HG03460 (cell line): Measurements from ENCODE around the gene CENPW.

Experiments used
- ATAC-seq: cut with Tn5 transposase; IDR thresholded peaks from one replicate; pipeline ENCODE4 v1.9.1; 2021; ENCODE audit not compliant: unreplicated experiment

Gene CENPW

GRCh38 chr6:126339796-126340609 is at the start of gene CENPW:
Gene CENPW, plus strand, starts transcription at chr6:126340115. Its CDS starts 159 bp downstream, at chr6:126340274.
- peak; percentile 95 for ATAC-seq

- no peak for ATAC-seq
These were observed 45.9 kb upstream of the CENPW start for GRCh38 chr6:126293891-126294524.

DNA sequence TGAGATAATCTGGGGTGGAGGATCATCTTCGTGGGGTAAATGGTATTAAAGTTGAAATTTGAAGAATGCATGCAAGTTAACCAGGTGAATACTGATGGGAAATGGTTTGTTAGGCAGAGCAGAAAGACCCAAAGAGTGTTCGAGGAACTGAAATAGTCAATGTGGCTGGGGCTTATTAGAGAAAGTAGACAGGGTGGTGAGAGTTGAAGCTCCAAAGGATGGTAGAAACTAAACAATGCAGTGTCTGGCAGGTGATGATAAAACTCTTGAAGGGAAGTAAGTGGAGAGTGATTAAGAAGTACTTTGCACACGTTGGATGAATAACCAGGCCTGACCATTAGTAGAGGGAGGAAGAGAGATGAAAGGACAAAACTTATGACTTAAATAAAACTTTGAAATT is 39.8 kb upstream of the CENPW start:
- no peak for ATAC-seq

DNA sequence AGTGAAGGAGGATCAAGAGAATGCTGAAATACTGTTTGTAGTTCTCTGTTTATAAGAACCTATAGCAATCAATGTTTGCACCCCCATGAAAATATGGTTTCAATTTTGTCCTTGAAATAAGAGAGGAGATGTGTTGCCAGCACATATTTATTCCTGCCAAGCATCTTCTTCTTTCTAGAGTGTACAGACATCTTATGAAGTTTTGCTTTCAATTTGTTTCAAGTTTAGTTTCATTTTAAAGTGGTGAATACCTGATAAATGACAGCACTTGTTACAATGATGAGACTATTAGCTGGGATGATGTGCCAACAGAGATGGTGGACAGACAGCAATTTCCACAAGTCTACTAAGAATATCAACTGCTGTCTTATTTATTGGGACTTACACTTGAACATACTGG is 39.2 kb upstream of the CENPW start:
- peak; percentile 89 for ATAC-seq

GRCh38 chr6:126302191-126302590 is 37.7 kb upstream of the CENPW start:
- no peak for ATAC-seq

- no peak for ATAC-seq
These were observed 32.1 kb upstream of the CENPW start for GRCh38 chr6:126307849-126308248.

- ATAC-seq, result no peak
These were observed 31.6 kb upstream of the CENPW start for GRCh38 chr6:126308362-126308761.

- peak; percentile 87 for ATAC-seq
These were observed 27.8 kb upstream of the CENPW start for GRCh38 chr6:126312013-126312665.

DNA sequence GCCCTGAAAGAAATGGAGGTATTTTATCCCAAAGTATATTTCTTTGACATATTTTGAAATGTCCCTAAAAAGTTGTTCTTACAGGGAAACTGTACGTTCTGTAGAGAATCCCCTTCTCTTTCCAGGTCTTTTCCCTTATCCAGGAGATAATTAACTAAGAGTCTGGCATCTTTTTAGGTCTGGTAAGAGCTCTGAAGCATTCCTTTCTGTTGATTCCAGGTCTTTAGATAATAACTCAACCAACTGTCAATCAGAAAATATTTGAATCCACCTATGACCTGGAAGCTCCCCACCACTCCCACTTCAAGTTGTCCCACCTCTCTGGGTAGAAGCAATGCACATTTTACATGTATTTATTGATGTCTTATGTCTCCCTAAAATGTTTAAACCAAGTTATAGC is 26.0 kb upstream of the CENPW start:
- ATAC-seq, result no peak

DNA sequence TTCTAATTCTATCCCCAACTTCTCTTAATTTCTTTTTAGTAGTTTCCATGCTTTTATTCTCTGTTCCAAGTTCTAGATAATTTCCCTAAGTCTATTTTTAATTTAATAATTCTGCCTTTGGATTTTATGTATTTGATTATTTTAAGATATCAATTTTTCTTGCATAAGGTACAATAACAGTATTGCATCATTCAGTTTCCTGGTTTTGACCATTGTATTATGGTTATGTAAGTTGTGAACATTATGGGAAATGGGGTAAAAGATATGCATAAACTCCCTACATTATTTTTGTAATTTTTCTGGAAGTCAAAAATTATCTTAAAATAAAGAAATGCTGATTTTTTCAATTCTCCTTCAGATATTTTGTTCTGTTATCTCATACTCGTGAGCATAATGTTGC is 21.1 kb upstream of the CENPW start:
- no peak for ATAC-seq

- ATAC-seq, result no peak
These were observed 6.2 kb upstream of the CENPW start for GRCh38 chr6:126333729-126334128.

- ATAC-seq, result no peak
These were observed 4.7 kb upstream of the CENPW start for GRCh38 chr6:126335210-126335609.

- ATAC-seq, result no peak
These were observed 2.6 kb upstream of the CENPW start for GRCh38 chr6:126337323-126337722.

- no peak for ATAC-seq
These were observed 1.2 kb downstream of the CENPW start for GRCh38 chr6:126341126-126341525.

GRCh38 chr6:126344181-126344580 is 4.3 kb downstream of the CENPW start:
- ATAC-seq, result no peak

- ATAC-seq, result no peak
These were observed 12.0 kb downstream of the CENPW start for GRCh38 chr6:126351960-126352359.

DNA sequence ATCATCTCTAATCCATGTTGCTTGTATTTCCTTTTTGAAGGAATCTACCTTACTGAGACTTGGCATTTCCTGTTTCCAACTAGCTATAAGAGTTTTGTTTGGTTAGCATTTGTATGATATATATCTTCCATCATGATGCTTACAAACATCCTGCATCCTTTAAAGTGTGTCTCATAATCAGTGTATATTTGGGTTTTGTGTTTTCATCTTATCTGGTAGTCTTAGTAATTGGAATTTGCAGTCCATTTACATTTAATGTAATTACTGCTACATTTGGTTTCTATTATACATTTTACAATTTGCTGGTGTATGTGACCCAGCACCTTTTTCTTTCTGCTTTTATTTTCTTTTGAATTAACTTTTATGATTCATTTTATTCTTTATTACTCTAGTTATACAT is 12.6 kb downstream of the CENPW start:
- ATAC-seq, result no peak

DNA sequence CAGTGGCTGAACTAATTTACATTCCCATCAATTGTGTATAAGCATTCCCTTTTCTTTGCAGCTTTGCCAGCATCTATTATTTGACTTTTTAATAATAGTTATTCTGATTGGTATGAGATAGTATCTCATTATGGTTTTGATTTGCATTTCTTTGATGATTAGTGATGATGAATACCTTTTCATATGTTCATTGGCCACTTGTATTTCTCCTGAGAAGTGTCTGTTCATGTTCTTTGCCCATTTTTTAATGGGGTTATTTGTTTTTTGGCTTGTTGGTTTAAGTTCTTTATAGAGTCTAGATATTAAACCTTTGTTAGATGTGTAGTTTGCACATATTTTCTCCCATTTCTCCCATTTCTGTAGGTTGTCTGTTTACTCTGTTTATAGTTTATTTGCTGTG is 16.6 kb downstream of the CENPW start:
- ATAC-seq, result no peak

GRCh38 chr6:126359936-126360537 is 20.1 kb downstream of the CENPW start:
- no peak for ATAC-seq

GRCh38 chr6:126361832-126362440 is 22.0 kb downstream of the CENPW start:
- ATAC-seq, result no peak

DNA sequence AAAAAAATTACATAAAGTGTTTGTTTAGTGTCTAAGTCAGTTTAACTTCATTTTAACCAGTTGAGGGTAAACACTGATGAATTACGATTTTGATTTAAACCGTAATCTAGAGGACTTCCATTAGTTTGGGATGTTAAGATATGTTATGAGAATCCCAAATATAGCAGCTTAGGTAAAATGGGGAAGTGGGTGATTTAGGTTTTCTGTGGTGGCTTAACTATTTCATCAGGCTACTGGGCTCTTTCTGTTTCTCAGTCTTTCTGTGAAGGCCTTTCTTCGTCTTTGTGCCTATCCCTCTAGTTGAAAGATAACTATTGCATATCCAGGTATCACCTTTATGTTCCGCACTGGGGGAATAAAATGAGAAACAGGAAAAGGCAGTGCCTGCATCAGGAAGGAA is 27.9 kb downstream of the CENPW start:
- no peak for ATAC-seq
